GM18861 (cell line): ENCODE data around the gene POC1B.
"Not testable (repeated sequence)": the region's sequence is repeated elsewhere in the genome, so short reads cannot be mapped to it uniquely, and the experiment has no call there.

Source experiments
- ATAC-seq: cut with Tn5 transposase; IDR thresholded peaks from one replicate; pipeline ENCODE4 v1.9.1; 2021; ENCODE audit not compliant: unreplicated experiment

The POC1B gene

DNA sequence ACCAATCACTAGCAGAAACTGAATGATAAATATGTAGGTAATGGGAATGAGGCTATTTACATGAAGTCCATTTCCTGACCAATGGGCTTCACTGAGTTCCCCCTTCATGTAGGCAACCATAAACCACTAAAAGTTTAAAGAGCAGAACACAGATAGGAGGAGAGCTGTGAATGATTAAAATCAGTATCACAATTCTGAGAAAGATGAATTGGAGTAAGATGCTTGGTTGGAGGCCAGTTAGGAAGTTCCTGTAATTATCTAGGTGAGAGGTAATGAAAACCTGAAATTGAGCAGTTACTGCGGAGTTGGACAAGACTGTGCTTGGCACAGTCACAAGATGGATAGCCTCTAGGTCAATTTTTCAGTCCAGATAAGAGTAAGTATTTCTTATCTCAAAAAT is 57.8 kb downstream of the POC1B start:
- ATAC-seq = no peak

DNA sequence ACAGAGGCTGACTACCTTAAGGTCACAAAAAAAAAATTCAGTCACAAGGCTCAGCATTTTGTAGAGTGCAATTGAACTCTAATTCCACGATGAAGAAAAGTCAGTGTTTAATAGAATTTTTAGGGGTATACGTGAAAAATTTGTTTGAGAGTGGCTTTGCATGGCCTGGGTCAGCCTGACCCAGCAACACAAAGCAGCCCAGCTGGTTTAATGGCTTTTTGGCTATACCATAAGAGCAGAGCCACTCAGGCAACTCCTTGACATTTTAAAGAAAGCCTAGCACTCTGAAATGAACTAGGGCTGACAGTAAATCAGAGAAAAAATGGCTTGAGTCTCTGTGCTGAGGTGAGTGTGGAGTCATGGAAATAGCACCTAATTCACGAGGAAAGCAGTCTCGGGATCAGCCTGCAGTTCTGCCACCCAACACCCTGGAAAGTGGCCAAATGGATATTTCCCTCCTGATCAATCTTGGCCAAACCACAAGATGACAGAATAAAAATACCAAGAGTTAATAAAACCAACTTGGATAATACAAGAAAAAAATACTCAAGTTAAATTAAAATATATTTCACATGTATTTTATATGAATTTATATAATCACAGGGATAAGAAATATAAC is 60.8 kb downstream of the POC1B start:
- no peak for ATAC-seq

DNA sequence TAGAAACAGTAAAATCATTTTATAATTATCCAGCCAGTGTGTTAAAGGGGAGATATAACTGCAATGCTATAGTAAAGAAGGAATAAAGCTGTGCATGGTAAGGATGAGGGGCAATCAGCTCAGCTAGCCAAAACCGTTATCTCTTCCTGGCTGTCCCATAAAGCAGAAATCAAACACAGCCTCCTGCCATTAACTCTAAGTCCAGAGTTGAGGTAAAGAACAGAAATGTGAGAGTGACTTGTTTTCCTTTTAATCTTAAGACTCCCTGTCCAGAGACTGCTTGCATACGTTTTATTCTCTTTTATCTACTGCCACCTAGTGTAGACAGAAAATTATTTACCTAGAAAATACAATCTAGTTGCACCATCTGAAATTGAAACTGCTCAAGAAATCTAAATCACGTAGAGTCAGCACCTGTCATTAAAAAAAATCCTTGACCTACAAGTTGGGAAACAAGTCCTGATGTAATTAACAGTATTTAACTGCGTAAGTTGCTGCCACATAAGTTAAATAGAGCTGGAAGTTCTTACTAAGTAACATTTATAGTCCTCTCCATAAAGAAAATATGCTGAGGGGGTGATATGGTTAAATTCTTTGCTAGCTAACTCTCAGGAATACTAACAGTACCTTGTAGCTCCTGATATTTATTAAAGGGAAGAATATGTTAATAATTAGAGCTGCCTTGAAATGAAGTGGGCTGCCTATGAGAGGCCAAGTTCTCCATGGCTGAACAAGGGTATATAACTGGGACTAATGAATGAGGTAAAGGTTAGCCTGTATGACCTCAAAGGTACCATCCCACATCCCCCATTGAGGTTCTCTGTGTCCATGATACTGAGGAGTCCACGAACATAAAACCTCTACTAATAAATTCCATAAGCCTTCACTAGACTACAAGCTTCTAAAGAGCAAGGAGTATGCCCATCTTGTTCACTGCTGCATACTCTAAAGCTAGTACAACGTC is 63.9 kb downstream of the POC1B start:
- ATAC-seq = peak; percentile 91

DNA sequence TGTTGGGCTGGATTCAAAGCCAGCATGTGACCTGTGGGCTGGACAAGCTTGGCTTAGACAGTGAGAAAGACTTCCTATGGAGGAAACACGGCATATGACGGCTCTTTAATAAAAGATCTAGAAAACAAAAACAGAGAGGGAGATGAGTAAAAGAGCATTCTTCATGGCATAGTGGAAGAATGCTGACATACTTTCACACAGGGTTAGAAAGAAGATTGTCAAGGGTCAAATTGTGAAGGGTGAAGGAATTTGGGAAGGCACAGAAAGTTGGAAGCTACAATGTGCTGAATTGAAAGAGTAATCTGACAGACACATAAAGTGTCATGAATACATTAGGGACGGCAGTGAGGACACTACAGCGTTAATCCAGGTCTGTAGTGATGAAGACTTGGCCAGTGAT is 64.7 kb downstream of the POC1B start:
- peak; percentile 3 for ATAC-seq

DNA sequence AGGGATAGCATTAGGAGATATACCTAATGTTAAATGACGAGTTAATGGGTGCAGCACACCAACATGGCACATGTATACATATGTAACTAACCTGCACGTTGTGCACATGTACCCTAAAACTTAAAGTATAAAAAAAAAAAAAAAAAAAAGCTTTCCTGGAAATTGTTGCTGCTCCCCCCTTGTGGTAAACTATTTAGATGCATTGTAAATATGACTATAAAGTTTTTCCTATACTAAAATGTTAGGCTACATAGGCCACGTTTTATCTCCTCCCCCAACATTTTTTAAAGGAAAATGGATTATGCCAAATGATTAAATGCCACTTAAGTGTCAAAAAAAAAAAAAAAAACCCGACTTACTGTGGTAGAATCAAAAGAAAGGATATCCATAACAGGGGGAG is 66.6 kb downstream of the POC1B start:
- ATAC-seq = not testable (repeated sequence)

DNA sequence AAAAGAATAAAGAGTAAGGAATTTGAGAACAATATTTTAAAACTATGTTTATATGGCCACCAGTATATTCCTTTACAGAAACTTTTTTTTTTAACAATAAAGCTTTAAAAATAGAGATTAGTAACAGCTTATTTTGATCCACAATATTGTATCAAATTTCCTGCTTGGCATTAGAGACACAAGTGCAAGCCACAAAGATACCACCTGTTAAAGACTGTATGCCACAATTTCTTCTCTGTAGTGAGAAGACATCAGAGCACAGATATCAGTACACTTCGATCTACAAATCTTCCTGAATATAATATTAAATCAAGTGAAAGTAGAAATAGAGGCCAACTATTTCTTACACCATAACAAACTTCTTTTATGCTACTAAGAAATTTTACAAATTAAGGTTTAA is 69.3 kb downstream of the POC1B start:
- ATAC-seq = no peak

DNA sequence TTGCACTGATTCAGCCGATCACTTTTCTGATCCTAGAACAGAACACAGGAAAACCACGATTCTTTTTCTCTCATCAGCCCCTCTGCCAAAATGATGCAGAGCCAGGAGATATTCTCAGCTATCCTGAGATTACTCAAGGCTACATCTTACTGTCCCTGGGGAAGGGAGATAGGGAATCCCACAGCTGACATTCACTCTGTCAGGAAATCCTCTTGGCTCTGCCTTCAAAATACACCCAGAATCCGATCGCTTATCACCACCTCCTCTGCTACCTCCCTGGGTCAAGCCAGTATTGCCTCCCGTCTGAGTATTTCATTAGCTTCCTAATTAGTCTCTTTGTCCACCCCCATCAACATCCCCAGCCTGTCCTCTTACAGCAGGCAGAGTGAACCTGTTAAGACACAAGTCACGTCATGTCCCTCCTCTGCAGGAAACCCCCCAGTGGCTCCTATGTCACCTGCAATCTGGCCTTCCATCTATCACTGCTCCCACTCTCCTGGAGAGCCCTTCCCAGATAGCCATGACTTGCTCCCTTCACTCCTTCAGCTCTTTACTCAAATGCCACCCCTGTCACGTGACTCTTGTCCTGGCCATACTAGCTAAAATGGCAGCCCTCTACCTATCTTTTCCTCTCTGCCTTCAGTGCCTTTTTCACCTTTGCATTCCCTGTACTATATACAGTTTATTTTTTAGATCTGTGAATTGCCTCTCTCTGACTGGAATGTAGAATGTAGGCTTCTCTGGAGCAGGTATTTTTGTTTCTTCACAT is 71.6 kb downstream of the POC1B start:
- no peak for ATAC-seq

DNA sequence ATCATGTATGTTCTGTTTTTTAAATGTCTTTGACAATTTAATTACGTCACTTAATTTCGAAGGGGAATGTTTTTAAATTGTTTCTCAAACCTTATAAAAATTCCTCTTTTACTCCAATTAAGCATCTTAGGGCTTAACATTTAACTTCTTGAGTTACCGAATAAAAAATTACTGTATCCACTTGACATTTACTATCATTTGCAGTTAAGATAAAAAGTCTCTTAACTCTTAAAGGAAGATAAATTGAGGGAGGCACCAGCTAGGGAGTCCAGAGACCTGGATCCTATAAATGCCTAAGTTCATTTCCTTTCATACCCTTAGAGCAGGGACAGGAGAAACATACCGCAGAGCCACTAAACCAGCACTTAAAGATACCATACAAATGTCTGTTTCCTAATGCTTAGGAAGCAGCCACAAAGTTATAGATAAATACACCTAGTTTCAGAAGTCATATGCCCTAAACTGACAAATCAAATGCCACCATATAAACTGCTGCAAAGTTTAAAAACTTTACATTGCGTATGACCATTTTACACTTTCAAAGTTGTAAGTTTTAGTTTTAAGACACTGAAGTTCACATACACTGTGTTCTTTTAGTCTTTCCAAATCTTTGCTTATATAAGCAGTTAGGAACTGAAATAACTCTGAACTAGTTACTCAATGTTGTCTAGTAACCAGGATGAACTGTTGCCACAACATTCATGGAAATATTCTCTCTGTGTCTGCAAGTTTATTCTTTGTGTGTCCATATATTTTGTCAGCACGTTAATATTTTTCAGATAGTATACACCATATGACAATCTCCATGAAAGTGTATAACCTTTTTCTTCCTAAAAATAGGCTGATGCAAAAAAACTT is 72.5 kb downstream of the POC1B start:
- ATAC-seq = no peak

DNA sequence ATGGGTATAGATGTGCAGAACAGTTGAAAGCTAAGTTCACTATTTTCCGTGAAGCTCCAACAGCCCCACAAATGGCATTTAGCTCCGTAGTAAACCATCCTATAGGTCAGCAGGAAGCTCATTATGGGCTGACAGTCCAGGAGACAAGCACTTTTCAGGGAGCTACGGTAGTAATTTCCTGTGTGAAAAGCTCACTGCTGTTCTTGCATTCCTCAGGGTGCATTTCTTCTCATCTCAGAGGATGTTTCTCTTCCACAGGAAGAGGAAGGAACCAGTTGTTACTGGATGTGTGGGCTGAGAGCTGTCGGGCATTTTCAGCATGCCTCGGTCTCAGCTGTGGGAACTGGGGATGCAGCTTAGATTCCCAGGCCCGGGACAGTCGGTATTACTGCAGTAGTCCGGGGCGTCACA is 74.0 kb downstream of the POC1B start:
- no peak for ATAC-seq

DNA sequence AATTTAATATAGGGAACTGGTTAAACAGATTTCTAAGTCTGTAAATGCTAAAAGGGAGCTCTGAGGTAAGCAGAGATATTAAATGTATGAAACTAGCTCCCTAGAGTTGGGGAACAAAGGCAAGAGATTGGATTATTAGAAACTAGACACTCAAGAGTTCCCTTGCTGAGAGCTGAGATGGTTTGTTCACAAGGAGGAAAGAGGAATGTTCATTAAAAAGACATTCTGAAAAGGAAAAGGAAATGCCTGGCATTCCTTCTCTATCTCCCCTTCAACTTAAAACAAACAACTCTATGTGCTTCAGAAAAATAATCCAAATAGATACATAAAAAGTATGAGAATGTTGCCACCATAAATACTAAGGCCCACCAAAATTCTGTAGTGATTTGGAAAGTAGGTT is 74.9 kb downstream of the POC1B start:
- no peak for ATAC-seq

DNA sequence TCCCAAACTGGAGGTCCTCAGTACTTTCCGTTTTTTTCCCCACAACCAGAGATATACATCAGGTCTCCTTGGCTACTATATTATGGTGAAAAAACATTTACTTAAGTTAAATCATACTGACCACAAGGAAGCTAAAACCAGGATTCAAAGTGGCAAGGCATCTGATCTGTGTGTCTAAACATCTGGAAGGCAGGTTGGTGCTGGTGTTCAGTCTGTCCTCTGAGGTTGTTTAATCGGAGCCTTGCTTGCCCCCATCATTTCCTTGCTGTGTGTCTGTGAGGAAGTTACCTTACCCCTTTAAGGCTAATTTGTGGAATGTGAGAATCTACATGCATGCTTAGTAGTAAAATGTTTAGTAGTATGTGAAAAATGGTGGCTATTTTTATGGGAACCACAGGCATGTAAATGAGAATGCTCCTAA is 76.9 kb downstream of the POC1B start:
- no peak for ATAC-seq

DNA sequence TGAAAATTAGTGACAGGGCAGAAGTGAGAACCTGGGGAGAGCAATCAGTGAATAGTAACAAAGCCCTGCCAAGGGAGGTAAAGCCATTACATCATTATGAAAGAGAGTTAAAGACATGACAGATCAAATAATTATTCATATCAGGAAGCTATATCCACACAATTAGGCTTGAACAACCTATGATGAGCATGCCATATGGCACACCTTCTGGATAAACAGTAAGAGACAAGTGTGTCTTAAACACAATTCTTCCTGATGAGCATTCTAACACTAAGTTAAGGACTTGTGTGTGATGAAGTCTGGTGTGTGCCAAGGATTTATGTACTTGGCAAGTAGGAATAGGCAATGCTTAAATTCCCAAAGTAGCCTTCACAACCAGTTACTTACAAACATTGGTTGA is 77.3 kb downstream of the POC1B start:
- no peak for ATAC-seq

DNA sequence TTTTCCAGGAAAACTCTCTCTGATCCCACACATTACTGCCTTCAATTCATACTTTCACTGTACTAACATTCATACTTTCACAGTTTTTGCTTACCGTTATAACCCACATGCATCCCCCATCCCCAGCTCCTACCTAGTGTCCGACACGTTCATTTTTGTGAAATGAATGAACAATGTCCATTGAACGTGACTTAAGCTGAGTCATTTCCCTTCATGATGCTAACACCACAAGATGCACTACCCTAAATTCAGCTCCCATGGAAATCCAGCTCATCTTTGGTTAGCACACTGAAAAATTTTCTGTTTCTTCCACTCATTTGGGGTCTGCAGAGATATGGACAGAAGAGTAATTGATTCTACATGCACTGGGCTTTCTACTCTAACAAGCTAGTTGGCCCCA is 85.9 kb downstream of the POC1B start:
- ATAC-seq = no peak

DNA sequence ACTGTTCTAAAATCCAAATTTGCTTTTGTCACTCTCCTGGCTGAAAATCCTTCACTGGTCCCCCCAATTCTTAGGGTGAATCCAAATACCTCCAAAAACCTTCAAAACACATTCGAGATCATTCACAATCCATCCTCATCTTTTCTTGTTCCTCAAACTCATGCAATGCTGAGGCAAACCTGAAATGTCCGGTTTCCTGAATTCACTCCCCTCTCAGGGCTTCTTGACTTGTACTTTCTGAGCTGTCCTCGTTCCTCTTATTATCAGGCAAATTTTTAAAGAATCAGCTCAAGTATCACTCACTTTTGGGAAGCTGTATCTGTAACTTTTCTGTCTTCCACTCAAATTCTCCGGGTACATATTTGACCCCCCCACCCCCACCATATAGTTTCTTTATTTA is 88.6 kb downstream of the POC1B start:
- ATAC-seq = no peak

DNA sequence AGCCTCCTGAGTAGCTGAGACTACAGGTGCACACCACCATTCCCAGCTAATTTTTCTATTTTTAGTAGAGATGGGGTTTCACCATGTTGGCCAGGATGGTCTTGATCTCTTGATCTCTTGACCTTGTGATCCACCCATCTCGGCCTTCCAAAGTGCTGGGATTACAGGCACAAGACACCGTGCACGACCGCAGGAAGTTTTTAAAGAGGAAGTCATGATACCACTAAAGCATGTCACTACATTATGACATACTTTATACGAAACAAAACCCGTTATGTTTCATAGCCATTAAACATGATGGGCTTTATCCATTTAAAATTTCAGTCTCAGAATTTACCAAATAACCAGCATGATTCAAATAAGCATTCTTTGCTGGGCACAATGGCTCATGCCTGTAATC is 89.8 kb downstream of the POC1B start:
- no peak for ATAC-seq

DNA sequence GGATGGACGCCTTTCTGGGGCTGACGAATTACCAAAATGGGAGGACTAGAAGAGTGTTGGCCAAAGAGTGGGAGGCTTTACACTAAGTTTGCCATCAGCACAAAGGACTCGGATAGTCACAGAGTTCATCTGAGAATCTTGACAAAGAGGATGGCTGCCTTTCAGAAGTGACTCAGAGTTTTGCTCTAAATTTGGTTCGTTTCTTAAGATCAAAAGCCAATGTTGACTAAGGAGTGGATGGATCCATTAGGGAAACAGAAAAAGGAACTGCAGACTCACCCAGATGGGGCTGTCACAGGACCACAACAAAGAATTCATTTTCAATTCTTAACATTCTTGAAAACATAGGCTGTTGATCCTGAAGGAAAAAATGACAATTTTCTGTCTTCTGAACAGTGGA is 92.2 kb downstream of the POC1B start:
- ATAC-seq = no peak

DNA sequence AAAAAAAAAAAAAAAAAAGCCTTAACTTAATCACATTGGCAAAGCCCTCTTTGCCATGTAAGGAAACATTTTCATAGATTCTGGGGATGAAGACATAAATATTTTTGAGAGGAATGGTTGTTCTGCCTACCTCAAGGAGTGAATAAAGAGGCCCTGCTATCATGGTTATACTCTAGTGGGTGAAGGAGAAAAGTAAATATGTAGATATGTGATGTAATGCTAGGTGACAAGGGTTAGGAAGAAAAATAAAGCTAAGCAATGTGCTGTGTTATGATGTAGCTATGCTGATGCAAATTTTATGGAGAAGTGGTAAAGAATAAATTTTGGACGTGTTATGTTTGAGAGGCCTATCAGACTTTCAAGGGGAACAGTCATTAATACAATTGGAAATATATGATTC is 93.5 kb downstream of the POC1B start:
- ATAC-seq = no peak

DNA sequence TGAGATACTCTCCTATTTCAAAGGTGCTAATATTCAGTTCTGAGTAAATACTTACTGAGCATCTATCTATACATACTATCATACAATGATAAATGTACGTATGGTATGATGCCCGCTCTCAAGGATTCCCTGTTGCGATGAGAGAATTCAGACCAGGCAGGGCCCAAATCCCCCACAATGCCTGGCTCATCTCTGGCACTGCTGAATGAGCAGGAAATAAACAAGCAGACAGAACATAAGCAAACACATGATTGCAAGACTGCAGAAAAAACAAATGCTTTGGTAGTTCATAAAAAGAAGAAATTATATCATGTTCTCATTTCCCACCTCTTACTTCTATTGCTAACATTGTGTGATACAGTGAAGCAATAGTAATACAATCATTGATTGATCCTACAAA is 96.3 kb downstream of the POC1B start:
- ATAC-seq = no peak

DNA sequence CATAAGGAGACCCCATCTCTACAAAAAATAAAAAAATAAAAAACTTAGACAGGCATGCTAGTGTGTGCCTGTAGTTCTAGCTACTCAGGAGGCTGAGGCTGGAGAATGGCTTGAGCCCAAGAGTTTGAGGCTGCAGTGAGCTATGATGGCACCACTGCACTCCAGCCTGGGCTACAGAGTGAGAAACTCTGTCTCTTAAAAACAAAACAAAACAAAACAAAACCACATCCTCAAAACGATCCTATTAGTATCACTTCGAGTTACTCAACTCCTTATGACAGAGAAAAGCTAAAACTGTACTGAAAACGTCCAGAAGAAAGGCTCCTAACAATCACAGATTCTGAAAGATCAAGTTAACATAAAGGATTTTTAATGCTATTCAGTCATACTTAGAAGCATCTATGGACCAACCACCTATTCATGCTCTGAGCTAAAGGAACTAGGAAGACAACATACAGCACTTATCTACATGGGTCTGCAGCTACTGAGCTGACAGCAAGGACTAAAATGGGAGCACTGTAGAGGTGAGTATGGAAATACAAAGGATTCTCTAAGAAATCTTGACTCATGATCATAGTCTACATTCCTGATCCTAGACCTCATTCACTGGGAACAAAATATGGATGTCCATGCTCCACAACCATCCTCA is 98.2 kb downstream of the POC1B start:
- ATAC-seq = peak; percentile 94

DNA sequence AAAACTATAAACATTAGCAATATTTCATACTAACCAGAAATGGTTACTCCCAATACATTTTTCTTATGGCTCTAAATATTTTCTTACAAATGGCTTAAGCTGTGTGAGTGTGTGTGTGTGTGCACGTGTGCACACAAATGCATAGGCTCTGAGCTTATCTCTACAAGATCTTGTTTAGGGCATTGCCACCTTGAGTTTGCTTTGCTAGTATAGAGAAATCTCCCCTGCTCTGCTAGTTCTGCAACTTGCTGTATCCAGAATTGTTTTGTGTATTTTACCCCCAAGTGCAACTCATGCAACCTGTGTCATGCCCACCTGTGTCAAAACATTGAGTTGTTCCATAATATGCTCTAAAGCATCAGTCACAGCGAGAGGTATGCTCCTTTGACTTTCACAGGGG is 101.0 kb downstream of the POC1B start:
- ATAC-seq = no peak
